ENCODE measurements around the gene DDX3Y.

The DDX3Y gene

DNA sequence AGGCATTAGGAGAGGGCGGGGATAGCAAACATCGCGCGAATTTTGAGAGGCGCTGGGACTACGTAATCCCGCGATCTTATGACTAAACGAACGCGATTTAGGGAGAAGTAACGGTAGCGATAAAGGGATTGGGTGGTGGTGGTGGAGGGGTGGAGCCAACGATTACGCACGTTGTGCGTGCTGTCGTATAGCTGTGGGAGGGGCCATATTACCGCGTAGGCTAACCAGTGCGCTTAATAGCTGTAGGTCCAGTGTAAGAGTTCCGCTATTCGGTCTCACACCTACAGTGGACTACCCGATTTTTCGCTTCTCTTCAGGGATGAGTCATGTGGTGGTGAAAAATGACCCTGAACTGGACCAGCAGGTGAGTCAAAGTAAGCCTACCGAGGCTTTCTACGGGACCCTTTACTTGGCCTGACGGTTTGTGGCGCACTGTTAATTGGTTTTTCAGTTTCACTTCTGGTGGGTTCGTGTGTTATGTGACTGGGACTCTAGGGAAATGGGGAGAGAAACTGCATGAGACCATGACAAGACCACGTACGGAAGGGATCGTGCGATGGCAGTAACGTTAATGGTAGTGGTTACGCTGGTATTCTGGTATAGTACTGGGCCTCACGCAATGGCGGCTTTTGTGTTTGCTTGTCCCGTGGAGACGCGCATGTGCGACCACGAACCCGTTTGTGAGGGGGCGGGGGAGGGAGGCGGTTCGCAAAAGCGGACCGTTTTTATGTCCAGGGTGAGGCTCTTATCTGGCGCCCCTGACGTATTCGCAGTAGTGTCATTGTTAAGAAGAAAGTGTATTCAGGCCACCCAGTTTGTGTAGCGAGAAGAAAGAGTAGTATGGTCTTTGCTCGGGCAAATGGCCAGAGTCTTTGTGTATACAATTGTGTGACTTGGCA lies at the start of gene DDX3Y:
Gene DDX3Y (plus strand): TSS at position 251 of the 899 bp plus-strand sequence. CDS start 69 bp downstream, at position 320.
- DNase-seq (ENCODE audit: low read depth in 2 of 2): peak in 1 of 2 donors; percentile 80

DNA sequence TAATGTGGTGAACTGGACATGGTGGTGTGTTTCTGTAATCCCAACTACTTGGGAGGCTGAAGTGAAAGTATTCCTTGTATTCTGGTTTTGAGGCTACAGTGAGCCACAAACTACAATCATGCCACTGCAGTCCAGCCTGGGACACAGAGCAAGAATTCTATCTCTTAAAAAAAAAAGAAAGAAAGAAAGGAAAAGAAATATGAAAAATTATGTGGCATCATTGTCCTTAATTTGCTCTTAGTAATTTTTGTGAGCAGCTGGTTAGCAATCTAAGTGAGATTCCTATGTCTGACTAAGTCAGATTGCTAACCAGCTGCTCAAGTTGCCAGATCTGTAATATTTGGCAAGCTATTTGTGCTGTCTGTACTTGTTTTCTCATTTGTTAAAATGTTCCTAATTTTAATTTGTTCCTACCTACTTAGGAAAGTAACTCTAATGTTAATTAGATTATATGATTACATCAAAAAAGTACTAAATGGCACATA lies 48.8 kb upstream of the DDX3Y start:
- no peak for DNase-seq (ENCODE audit: low read depth in 2 of 2)

DNA sequence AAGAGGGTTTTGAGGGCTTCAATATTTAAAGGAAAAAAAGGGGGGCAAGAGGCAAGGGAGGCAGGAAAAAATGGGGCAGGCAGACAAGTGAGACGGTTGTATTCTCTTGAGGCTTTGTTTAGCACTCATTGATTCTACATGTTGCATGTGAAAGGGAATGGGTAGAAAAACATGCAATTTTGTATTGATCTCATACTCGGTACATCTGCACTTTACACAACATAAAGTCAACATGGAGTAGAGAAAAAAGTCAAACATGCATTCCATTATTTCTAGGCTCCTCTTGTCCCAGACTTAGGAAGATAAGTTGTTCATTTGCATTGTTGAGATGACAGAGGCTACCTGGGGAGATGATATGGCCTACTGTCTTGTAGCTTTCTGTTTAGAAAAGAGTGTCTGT lies 36.7 kb upstream of the DDX3Y start:
- DNase-seq (ENCODE audit: low read depth in 2 of 2): no peak

GRCh38 chrY:12896973-12897372 lies 7.7 kb upstream of the DDX3Y start:
- no peak for DNase-seq (ENCODE audit: low read depth in 2 of 2)

DNA sequence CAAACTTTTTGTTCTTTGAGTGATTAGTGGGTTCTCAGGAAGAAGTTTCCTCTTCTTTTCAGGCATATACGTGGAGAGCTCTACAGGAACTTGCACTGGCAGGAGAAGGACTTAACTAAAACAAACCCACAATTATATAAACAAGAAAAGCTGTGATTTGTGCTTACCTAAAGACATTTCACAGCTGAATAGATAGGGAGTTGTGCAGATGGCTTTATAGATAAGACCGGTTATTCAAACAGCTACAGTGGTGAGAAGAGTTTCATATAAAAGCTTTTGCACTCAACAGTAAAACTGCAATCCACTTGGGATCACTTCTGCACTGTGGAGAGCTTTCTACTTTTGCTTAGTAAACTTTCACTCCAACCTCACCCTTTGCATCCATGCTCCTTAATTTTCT lies 6.1 kb upstream of the DDX3Y start:
- no peak for DNase-seq (ENCODE audit: low read depth in 2 of 2)

- DNase-seq (ENCODE audit: low read depth in 2 of 2): peak in 1 of 2 donors; percentile 65
Observed at GRCh38 chrY:12905517-12905872, 827 bp downstream of the DDX3Y start.

- no peak for DNase-seq (ENCODE audit: low read depth in 2 of 2)
Observed at GRCh38 chrY:12905895-12906294, 1.2 kb downstream of the DDX3Y start.

GRCh38 chrY:12913541-12913940 lies 8.9 kb downstream of the DDX3Y start:
- no peak for DNase-seq (ENCODE audit: low read depth in 2 of 2)

GRCh38 chrY:12928043-12928442 lies 23.4 kb downstream of the DDX3Y start:
- no peak for DNase-seq (ENCODE audit: low read depth in 2 of 2)

- DNase-seq (ENCODE audit: low read depth in 2 of 2): no peak
Observed at GRCh38 chrY:12941725-12942687, 37.3 kb downstream of the DDX3Y start.

Data from stimulated activated CD8-positive, alpha-beta memory T cell treated with anti-CD3 and anti-CD28 coated beads, Interleukin-7, amount 100 ng/mL, for 4 hours (primary cell).